GM18861 (cell line): ENCODE measurements around the gene ADSS1.

ENCODE experiments used
- ATAC-seq: cut with Tn5 transposase; IDR thresholded peaks from one replicate; pipeline ENCODE4 v1.9.1; 2021; ENCODE audit not compliant: unreplicated experiment

Gene ADSS1

GRCh38 chr14:104778694-104779331, 54.8 kb downstream of the ADSS1 start:
- ATAC-seq: no peak

GRCh38 chr14:104779776-104780512, 55.9 kb downstream of the ADSS1 start:
- no peak for ATAC-seq

DNA sequence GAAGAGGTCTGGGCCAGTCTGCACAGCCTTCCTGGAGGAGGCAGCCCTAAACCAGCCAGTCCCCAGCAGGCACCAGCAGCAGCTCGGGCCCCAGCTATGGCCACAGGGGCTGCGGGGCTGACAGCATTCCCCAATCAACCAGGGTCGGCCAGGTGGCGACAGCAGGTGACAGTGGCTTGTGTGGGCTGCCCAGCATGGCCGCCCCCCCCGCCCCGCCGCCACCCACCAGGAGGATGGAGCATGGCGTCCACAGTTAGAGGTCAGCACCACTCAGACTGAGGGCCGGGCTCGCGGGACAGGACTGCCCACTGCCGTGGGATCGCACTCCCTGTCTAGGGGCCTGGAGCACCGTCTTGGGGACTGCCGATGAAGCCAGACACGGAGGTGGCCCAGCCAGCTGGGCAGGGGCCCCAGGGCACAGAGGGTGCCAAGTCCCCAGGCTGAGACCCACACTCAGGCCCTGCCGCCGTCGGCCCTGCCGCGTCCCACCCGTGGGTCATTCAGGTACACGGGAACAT, 56.5 kb downstream of the ADSS1 start:
- ATAC-seq: no peak

DNA sequence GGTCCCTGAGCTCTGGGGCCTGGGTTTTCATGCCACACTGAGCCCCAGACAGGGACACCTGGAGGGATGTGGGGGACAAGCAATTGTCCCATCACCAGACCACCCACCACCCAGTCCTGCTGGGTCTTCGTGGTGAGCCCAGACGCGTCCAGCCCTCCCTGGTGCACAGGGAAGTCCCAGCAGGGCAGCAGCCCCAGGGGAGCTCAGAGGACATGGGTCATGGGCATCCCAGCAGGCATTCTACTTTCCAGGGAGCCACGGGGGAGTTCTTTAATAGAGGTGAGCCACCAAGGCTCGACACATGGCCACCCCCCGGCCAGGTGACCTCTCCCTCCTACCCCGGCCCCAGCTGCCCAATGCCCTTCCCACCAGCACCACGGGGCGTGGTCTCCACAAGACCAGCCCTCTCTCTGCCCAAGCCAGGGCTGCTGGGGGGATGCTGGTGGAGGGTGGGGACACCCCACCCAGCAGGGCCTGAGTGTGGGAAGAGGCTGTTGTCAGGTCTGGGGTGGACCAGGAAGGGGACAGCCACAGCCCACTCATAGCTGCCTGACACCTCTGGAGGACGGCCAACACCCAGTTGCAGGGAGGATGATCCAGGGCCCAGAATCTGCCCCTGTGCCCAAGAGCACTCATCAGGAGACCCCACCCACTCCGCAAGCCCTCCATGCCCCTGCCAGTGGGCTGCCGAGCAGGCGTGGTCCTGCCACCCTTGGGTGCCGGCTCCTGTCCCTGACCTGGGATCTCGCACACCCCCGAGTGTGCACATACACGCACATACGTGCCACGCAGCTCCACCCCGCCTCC, 57.4 kb downstream of the ADSS1 start:
- ATAC-seq: no peak

DNA sequence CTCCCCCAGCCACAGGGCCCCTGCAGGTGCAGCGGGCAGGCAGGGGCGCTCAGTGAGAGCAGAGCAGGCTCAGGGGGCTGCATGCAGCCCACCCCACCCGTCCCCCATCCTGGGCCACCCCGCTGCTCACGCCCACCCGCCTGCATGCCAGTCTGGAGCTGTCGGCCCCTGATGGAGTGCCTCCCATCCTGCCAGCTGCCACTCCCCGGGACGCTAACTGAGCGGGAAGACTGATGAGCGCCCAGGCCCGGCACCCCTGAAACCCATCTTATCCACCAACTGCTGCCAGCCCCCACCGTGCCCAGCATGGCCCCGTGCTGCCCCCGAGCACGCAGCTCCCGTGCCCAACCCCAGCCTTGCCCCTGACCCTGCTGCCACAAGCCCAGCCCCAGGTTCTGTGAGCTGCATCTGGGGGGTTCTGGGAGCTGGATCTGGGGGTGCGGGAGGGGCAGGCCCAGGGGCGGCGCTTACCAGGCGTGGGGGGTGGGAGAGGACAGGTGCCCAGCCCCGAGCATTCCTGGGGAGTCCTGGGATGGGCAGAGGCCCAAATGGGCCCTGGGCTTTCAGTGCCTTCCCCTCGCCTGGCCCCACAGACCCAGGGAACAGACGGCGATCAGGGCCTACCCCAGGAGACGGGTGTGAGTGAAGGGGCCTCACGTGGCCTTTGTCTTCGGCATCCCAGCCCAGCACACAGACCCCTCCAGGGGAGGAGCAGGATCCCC, 58.2 kb downstream of the ADSS1 start:
- ATAC-seq: no peak

- no peak for ATAC-seq
These were observed 58.7 kb downstream of the ADSS1 start for GRCh38 chr14:104782808-104783139.

GRCh38 chr14:104783484-104784217, 59.6 kb downstream of the ADSS1 start:
- ATAC-seq: no peak

DNA sequence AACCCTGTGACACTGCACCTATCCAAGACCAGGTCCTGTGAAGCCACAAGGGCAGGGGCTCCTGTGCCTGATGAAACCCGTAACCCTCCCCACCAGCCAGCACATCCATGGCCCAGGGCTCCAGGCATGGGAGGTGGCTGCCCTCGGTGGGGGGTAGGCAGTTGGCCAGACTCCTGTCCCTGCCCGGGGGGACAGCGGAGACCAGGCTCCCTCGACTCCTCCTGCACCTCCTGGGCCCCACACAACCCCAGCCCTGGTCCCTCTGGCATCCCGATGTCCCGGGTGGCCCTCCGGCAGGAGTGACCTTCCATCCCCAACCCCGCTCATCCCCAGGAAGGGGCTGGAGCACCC, 60.2 kb downstream of the ADSS1 start:
- ATAC-seq: no peak

DNA sequence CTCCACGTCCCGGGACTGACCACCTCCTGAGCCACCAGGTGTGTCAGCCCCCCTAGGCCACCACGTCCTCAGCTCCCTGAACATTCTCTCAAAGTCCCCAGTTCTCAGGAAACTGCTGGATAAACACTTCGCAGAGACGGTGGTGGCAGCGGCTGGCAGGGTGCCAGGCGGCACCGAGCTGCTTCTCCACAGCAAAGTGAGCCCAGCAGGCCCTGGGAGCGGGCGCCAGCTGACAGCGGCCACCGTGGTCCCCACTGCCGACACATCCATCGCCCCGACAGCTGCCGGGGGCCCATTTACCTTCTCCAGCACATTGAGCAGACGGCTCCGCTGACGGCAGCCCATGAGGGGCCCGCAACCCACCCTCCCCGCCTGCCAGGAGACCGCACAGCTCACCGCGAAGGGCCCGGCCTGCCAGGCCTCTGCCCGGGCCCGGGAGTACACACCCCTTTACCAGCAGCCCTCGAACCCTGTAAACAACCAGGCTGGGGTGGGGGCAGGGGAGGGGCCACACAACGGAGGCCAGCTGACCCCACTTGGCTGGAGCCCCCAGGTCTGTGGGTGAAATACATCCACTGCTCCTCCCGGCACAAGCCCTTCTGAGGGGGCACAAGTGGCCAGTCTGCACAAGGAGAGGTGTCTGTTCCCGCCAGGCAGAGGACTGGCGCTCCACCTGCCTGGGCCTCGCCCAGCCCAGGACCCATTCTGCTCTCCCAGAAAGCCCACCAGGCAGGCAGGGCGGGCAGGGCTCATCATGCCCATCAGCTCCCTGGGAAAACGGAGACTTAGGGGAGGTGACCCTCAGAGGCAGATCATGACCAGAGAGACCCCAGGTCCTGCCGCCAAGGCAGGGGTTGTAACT, 61.0 kb downstream of the ADSS1 start:
- no peak for ATAC-seq

- no peak for ATAC-seq
These were observed 61.7 kb downstream of the ADSS1 start for GRCh38 chr14:104785708-104786080.

GRCh38 chr14:104786091-104786586, 62.1 kb downstream of the ADSS1 start:
- ATAC-seq: no peak

DNA sequence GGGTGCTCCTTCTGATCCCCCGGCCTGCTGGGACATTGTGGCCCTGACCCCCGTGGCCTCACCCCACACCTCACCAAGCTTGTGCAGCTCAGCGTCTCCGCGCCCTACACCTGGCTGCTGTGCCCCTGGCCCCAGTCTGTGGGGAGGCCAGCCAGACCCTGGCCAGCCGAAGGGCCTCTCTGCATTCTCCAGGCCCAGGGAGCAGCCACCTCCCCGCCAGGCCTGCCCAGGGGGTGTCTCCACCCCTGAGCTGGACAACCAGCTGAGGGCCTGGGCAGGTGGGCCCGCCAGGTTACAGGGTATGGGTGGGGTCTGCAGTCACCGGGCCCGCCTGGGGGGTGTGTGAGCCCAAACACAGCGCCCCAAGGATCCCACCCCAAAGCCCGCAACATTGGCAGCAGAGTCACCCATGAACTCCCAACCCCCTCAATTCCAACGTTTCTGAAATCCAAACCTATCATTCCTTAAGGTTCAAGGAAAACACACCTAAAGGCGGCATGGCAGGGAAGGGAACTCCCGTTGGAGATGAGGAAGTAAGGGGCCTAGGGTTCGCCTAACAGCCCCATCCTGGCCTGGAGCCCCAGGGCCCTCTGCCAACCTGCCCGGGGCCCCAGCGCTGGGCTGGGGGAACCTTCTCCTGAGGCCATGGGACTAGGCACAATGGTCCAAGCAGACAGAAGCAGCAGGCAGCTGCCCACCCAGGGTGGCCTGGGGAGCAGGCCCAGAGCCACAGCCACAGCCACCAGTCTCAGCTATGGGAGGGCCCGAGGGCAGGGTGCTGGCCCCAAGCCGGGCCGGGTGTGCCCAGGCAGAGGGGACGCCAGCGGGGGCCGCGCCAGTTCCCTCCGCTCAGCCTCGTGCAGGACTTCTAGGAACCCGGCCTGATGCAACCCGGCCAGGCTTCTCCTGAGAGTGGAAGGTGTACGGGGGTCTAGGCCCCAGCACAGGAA, 63.0 kb downstream of the ADSS1 start:
- ATAC-seq: no peak

DNA sequence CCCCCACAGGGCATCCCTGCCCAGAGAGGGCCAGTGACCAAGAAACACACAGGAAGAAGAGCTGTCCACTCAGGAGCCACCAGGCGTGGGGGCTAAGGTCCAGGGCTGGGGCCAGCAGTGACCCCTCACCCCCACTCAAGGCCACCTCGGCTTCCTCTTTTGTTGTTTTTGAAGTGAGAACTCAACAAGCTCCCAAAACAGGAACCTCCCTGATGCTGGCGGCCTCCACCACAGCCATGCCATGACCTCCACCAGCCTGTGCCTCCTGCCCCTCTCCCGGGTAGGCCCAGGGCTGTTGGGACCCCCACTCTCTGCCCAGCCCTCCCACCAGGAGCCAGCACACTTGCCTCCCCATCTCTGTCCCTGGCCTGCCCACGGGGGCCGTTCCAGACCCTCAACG, 63.7 kb downstream of the ADSS1 start:
- no peak for ATAC-seq

GRCh38 chr14:104788161-104788818, 64.3 kb downstream of the ADSS1 start:
- ATAC-seq: no peak

- no peak for ATAC-seq
These were observed 65.0 kb downstream of the ADSS1 start for GRCh38 chr14:104788873-104789663.

DNA sequence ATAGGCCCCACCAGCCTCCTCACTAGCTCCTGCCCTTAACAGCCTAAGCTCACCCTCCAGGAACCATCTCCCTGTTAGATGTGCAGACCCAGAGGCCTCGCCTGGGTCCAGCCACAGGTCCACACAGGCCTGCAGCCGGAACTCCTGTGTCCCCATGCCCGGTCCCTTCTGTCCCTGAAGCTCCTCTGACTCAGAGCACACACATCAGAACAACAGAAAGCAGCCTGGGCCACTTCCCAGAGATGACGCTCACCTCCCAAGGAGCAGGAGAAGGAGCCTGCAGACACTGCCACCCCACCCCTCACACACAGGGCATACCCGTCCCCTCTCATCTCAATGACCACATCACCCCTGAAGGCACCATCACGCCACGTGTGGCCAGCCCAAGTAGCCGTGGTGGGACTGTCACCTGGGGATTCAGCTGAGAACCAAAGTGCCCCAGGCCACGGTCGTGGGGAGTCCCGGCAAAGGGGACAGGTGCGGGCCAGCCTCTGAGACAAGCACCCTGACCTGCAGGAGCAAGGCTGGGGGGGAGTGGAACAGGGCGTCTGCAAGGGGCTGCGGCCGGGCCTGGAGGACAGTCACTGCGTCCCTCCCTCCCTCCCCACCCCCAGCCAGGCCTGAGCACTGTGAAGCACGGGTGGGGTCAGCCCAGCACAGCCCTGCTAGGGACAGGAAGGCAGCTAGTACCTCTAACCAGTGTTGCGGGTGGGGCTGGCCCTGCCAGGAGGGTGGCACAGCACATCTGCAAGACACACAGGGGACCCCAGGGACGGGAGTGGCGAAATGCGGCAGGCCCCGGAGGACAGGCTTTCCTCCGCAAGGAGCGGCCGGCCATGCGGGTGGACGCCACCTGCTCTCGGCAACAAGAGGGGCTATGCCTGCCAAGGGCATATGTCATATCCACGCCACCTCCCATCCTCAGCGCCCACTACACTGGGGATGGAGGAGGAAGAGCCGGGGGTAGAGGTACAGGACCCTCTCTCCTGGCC, 66.0 kb downstream of the ADSS1 start:
- no peak for ATAC-seq
